Keratinocyte (primary cell): ENCODE results near the gene FNDC3B.

ENCODE experiments used
- CTCF ChIP-seq, 3 experiments: IDR thresholded peaks in 1 of 3; conservative IDR thresholded peaks in 1 of 3; optimal IDR thresholded peaks in 1 of 3; 2 replicates in 2 of 3; 3 replicates in 1 of 3; pipeline versions ENCODE3 to v1.5.1; 2011; ENCODE audit warnings: low read length in 3 of 3, mild to moderate bottlenecking in 3 of 3, moderate library complexity in 2 of 3, control low read depth in 1 of 3, inconsistent platforms in 1 of 3; ENCODE audit not compliant: insufficient read depth in 2 of 3; ENCODE audit errors: extremely low read depth in 1 of 3
- EZH2 ChIP-seq: IDR thresholded peaks from one replicate; pipeline ENCODE4 v1.6.1; 2012; ENCODE audit warnings: inconsistent platforms, mild to moderate bottlenecking, low read length, moderate library complexity

- TF ChIP-seq EZH2 (no peak), CTCF (optimal IDR thresholded peaks at IDR 0.05 in 1 of 3, IDR thresholded peaks at IDR 0.05 in 1 of 3, conservative IDR thresholded peaks at IDR 0.05 in 1 of 3; ENCODE audit: extremely low read depth in 1 of 3, insufficient read depth in 2 of 3, low read length in 3 of 3) (no peak)
Observed at GRCh38 chr3:172208586-172209332, 169.4 kb downstream of the FNDC3B start.
